GM18498 (cell line): ENCODE data around the gene CATSPERD.

Experiments
- ATAC-seq: cut with Tn5 transposase; IDR thresholded peaks from one replicate; pipeline ENCODE4 v1.9.1; 2021; ENCODE audit warnings: mild to moderate bottlenecking, moderate library complexity; ENCODE audit not compliant: unreplicated experiment

The CATSPERD gene

GRCh38 chr19:5719961-5720790 is at the start of gene CATSPERD, which contains the start of gene LONP1:
CATSPERD (plus strand) TSS chr19:5720637; CDS start chr19:5720738, 101 bp downstream.
LONP1 (minus strand) TSS chr19:5720146; CDS start chr19:5720132, 14 bp downstream.
- peak; percentile 89 for ATAC-seq

GRCh38 chr19:5671600-5671999 is 48.8 kb upstream of the CATSPERD start:
- no peak for ATAC-seq

GRCh38 chr19:5672708-5673459 is 47.6 kb upstream of the CATSPERD start:
- no peak for ATAC-seq

- no peak for ATAC-seq
Measured at GRCh38 chr19:5673752-5674151, 46.7 kb upstream of the CATSPERD start.

- ATAC-seq: no peak
Measured at GRCh38 chr19:5674714-5675113, 45.7 kb upstream of the CATSPERD start.

GRCh38 chr19:5676105-5676771 is 44.2 kb upstream of the CATSPERD start:
- ATAC-seq: no peak

- ATAC-seq: no peak
Measured at GRCh38 chr19:5676772-5677105, 43.7 kb upstream of the CATSPERD start.

GRCh38 chr19:5677136-5677535 is 43.3 kb upstream of the CATSPERD start:
- no peak for ATAC-seq

GRCh38 chr19:5677580-5677979 is 42.9 kb upstream of the CATSPERD start:
- no peak for ATAC-seq

GRCh38 chr19:5678071-5678718 is 42.2 kb upstream of the CATSPERD start:
- ATAC-seq: no peak

GRCh38 chr19:5679289-5680083 is 41.0 kb upstream of the CATSPERD start:
- ATAC-seq: no peak

GRCh38 chr19:5680084-5680436 is 40.4 kb upstream of the CATSPERD start:
- ATAC-seq: no peak

- ATAC-seq: peak; percentile 88
Measured at GRCh38 chr19:5680437-5681368, 39.7 kb upstream of the CATSPERD start, which contains the start of the genes HSD11B1L and MICOS13. HSD11B1L (plus strand) TSS chr19:5681027; CDS start chr19:5684833, 3,806 bp downstream. MICOS13 (minus strand) TSS chr19:5680516; CDS start chr19:5680486, 30 bp downstream.

GRCh38 chr19:5681391-5682106 is 38.9 kb upstream of the CATSPERD start:
- ATAC-seq: no peak

GRCh38 chr19:5682107-5682482 is 38.3 kb upstream of the CATSPERD start:
- no peak for ATAC-seq

GRCh38 chr19:5683177-5683886 is 37.1 kb upstream of the CATSPERD start:
- no peak for ATAC-seq

GRCh38 chr19:5684694-5685430 is 35.6 kb upstream of the CATSPERD start:
- ATAC-seq: no peak
